ENCODE measurements around the gene FABP7.

The FABP7 gene

DNA sequence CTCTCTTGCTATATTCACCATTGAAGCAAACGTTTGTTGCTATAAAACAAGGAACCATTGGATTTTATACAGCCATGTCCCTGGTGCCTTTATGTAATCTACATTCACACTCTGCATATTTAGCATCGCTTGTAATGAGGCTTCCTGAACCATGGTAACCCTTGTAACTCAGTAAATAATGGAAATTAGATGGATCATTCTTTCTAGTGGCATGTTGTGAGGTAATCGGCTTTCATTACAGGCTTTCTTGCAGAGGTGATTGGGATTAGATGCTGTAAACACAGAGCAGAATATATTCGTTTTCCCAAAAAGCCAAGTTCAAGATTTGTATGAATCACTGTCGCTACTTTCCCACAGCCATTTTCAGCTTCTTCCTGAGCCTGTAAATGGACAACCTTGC lies 45.6 kb downstream of the FABP7 start:
- Histone ChIP-seq H3K4me3 (no peak overlapping the region), H3K9me3 (no peaks in the 10 kb centered on the region), H3K36me3 (no peaks in the 10 kb centered on the region), H3K27me3 (no peaks in the 10 kb centered on the region), H3K4me1 (no peaks in the 10 kb centered on the region), H3K27ac (no peak overlapping the region)
- intact Hi-C loops (cut with DNase I; ENCODE audit: low total_unique reads) = no loop called here
- DNase-seq = no peak
- TF ChIP-seq, protein P1, sequence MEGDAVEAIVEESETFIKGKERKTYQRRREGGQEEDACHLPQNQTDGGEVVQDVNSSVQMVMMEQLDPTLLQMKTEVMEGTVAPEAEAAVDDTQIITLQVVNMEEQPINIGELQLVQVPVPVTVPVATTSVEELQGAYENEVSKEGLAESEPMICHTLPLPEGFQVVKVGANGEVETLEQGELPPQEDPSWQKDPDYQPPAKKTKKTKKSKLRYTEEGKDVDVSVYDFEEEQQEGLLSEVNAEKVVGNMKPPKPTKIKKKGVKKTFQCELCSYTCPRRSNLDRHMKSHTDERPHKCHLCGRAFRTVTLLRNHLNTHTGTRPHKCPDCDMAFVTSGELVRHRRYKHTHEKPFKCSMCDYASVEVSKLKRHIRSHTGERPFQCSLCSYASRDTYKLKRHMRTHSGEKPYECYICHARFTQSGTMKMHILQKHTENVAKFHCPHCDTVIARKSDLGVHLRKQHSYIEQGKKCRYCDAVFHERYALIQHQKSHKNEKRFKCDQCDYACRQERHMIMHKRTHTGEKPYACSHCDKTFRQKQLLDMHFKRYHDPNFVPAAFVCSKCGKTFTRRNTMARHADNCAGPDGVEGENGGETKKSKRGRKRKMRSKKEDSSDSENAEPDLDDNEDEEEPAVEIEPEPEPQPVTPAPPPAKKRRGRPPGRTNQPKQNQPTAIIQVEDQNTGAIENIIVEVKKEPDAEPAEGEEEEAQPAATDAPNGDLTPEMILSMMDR (IDR thresholded peaks at IDR 0.05) = no peak

DNA sequence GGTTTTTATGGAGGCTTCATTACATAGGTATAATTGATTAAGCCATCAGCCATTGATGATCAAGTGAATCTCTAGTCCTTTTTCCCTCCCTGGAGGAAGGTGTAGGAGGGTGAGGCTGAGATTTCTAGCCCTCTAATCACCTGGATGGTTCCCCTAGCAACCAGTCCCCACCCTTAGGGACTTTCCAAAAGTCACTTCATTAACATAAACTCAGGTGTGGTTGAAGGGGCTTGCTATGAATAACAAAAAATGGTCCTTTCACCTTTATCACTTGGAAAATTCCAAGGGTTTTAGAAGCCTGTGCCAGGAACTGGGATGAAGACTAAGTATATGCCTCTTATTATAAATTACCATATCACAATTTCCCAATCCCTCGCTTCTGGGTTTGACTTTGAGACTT lies 49.9 kb downstream of the FABP7 start:
- Histone ChIP-seq H3K4me1 (no peaks in the 10 kb centered on the region), H3K27ac (no peak overlapping the region), H3K27me3 (no peaks in the 10 kb centered on the region), H3K36me3 (no peaks in the 10 kb centered on the region), H3K4me3 (no peak overlapping the region), H3K9me3 (no peaks in the 10 kb centered on the region)
- DNase-seq = no peak
- TF ChIP-seq, protein P1 (IDR thresholded peaks at IDR 0.05) = no peak
- intact Hi-C loops (cut with DNase I; ENCODE audit: low total_unique reads) = no loop called here

DNA sequence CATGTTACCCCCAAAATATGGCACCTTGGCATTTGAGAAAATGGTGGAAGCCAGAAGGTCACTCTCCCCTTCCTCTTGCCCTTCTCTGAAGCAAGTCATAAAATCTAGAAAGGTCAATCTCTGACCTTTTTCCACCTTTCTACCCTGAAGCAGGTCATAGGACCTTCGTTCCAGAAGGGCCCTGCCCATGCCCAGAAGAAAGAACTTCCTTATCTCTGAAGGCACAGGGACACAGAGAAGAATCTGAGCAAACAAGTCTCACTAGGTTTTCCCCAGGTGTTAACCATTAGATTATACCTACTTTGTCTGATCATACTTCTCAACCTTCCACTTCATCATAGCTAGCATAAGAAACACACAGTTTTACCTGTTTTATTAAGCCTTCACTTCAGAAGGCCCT lies 52.0 kb downstream of the FABP7 start:
- no peak overlapping the region for H3K4me3 ChIP-seq
- DNase-seq = no peak
- H3K27ac ChIP-seq = no peak overlapping the region
- no peaks in the 10 kb centered on the region for H3K36me3 ChIP-seq
- no peaks in the 10 kb centered on the region for H3K27me3 ChIP-seq
- TF ChIP-seq, protein P1 (IDR thresholded peaks at IDR 0.05) = no peak
- H3K4me1 ChIP-seq = no peaks in the 10 kb centered on the region
- no peaks in the 10 kb centered on the region for H3K9me3 ChIP-seq
- intact Hi-C loops (cut with DNase I; ENCODE audit: low total_unique reads) = no loop called here

DNA sequence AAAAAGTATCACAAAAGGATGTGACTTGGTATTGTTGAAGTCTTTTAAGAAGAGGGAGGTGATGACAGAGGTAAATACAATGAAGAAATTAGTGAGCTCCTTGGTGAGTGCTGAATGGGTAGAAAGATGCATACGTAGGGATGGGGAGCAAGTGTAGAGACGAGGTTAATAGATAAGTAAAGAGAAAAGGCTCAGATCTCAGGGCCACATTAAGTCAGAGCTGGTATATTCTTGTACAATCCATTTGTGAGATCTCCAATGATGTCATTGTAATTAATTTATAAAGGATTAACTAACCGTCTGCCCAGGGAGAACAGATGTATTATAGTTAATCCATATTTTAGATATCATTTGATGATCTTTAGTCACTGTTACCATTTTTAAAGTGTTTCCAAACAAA lies 52.9 kb downstream of the FABP7 start:
- Histone ChIP-seq H3K4me3 (no peak overlapping the region), H3K4me1 (no peaks in the 10 kb centered on the region)

DNA sequence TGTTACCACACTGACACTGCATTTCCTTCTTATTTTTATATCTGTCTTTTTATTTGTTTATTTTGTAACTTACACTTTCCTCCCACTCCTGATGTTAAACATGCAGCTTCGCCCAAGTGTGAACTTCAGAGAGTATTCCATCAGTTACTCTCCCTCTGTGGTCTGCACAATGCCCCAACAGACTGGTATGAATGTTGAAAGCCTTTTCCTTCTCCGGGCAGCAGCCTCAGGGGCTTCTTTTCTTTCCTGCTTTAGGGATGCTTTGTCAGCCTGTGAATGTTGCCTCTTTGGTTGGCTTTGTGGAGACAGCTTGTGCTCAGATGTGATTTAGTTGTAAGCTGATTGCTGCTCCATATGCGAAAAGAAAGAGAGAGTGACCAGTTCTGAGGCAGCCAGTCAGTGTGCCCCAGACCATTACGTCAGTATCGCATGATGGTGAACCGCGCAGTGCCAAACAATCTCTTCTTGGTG lies 53.5 kb downstream of the FABP7 start:
- TF ChIP-seq, protein P1 (IDR thresholded peaks at IDR 0.05) = no peak
- H3K9me3 ChIP-seq = no peaks in the 10 kb centered on the region
- no peaks in the 10 kb centered on the region for H3K27me3 ChIP-seq
- H3K4me3 ChIP-seq = no peak overlapping the region
- no peak overlapping the region for H3K27ac ChIP-seq
- intact Hi-C loops (cut with DNase I; ENCODE audit: low total_unique reads) = no loop called here
- DNase-seq = no peak
- no peaks in the 10 kb centered on the region for H3K36me3 ChIP-seq
- H3K4me1 ChIP-seq = no peaks in the 10 kb centered on the region

More for the DNA sequence above, 52.9 kb downstream of the FABP7 start:
- DNase-seq = no peak
- Histone ChIP-seq H3K27ac (no peak overlapping the region), H3K27me3 (no peaks in the 10 kb centered on the region), H3K9me3 (no peaks in the 10 kb centered on the region), H3K36me3 (no peaks in the 10 kb centered on the region)
- TF ChIP-seq, protein P1 (IDR thresholded peaks at IDR 0.05) = no peak
- intact Hi-C loops (cut with DNase I; ENCODE audit: low total_unique reads) = no loop called here
